Retina (tissue), 1 donor: ENCODE data around the gene ITPR2.
A peak's percentile ranks its signal among the peaks of the same experiment; 100 is the strongest.
"Not testable (repeated sequence)": the region's sequence is repeated elsewhere in the genome, so short reads cannot be mapped to it uniquely, and the experiment has no call there.

Source experiments
- DNase-seq: peaks from one replicate; pipeline ENCODE4 v3.0.0-alpha.2; 2016

ITPR2 gene

GRCh38 chr12:26832822-26833742 lies at the start of gene ITPR2:
ITPR2 (minus strand) TSS chr12:26833194; CDS start chr12:26832781, 413 bp downstream.
- peak; percentile 89 for DNase-seq

GRCh38 chr12:26880625-26881024 lies 47.6 kb upstream of the ITPR2 start:
- no peak for DNase-seq

GRCh38 chr12:26878661-26879119 lies 45.7 kb upstream of the ITPR2 start:
- no peak for DNase-seq

GRCh38 chr12:26874501-26875296 lies 41.7 kb upstream of the ITPR2 start:
- no peak for DNase-seq

- no peak for DNase-seq
Measured at GRCh38 chr12:26872625-26873024, 39.6 kb upstream of the ITPR2 start.

GRCh38 chr12:26871985-26872384 lies 39.0 kb upstream of the ITPR2 start:
- no peak for DNase-seq

GRCh38 chr12:26870491-26871419 lies 37.8 kb upstream of the ITPR2 start:
- DNase-seq = no peak

- DNase-seq = no peak
Measured at GRCh38 chr12:26869908-26870459, 37.0 kb upstream of the ITPR2 start.

GRCh38 chr12:26869104-26869494 lies 36.1 kb upstream of the ITPR2 start:
- DNase-seq = no peak

GRCh38 chr12:26868447-26869103 lies 35.6 kb upstream of the ITPR2 start:
- no peak for DNase-seq

- no peak for DNase-seq
Measured at GRCh38 chr12:26867080-26867479, 34.1 kb upstream of the ITPR2 start.

GRCh38 chr12:26863515-26863914 lies 30.5 kb upstream of the ITPR2 start:
- no peak for DNase-seq

GRCh38 chr12:26862787-26863186 lies 29.8 kb upstream of the ITPR2 start:
- not testable (repeated sequence) for DNase-seq

- DNase-seq = no peak
Measured at GRCh38 chr12:26861690-26862089, 28.7 kb upstream of the ITPR2 start.

GRCh38 chr12:26857465-26858176 lies 24.6 kb upstream of the ITPR2 start:
- DNase-seq = no peak

GRCh38 chr12:26855337-26855736 lies 22.3 kb upstream of the ITPR2 start:
- no peak for DNase-seq

GRCh38 chr12:26854031-26854390 lies 21.0 kb upstream of the ITPR2 start:
- no peak for DNase-seq

GRCh38 chr12:26853303-26854030 lies 20.5 kb upstream of the ITPR2 start:
- DNase-seq = peak; percentile 67

GRCh38 chr12:26851031-26851809 lies 18.2 kb upstream of the ITPR2 start:
- no peak for DNase-seq
